GM12873 (cell line): ENCODE data around the gene ZNF304.

Source experiments
- TF ChIP-seq, protein P1 (sequence below): IDR thresholded peaks from 2 replicates; pipeline ENCODE4 v1.5.1; 2012; ENCODE audit warnings: low read depth, mild to moderate bottlenecking, moderate library complexity, low read length, control low read depth; ENCODE audit not compliant: insufficient read depth; ENCODE audit errors: missing control alignments

The ZNF304 gene

DNA sequence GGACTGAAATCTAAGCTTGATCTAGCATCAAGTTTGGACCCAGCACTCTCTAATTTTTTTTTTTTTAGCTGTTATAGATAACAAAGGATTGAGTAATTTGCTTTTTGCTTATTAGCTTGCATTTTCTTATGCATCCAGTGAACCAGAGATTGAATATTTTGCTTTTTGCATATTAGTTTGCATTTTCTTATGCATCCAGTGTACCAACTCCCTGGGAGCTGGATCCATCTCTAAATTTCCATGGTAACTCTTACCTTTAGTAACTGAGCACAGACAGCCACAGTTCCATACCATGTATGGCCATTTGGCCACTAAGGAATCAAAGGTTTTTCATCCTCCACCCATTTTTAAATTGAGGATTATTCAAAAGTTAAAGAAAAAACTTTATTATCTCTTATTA is 29.9 kb downstream of the ZNF304 start:
- TF ChIP-seq, protein P1, sequence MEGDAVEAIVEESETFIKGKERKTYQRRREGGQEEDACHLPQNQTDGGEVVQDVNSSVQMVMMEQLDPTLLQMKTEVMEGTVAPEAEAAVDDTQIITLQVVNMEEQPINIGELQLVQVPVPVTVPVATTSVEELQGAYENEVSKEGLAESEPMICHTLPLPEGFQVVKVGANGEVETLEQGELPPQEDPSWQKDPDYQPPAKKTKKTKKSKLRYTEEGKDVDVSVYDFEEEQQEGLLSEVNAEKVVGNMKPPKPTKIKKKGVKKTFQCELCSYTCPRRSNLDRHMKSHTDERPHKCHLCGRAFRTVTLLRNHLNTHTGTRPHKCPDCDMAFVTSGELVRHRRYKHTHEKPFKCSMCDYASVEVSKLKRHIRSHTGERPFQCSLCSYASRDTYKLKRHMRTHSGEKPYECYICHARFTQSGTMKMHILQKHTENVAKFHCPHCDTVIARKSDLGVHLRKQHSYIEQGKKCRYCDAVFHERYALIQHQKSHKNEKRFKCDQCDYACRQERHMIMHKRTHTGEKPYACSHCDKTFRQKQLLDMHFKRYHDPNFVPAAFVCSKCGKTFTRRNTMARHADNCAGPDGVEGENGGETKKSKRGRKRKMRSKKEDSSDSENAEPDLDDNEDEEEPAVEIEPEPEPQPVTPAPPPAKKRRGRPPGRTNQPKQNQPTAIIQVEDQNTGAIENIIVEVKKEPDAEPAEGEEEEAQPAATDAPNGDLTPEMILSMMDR = no peak

DNA sequence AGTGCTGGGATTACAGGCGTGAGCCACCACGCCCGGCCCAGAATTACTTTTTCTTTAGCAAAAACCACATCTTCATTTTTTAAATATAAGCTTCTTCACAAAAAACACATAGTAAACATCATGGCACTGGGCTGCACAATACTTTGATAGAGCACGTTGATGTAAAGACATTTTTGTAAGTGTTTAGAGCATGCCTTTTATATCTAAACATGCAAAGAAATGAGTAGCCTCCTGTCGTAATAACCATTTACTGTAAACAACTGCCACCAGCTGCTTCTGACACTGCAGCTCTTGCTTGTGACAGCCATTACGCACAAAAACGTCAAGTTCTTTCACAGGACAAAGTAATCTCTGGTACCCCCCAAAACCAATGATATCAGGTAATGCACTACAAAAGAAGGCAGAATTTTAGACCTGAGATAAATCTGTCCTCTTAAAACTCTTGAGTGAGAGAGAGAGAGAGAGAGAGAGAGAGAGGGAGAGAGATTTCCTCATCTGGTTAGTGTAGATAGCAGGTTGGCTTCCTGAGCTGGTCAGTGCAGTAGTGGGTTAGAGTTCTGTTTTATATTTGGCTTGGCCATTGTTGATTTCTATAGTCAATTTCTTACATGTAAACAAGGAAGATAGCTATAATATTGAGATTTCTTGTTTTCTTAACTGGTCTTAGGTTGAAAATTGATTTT is 31.9 kb downstream of the ZNF304 start:
- TF ChIP-seq, protein P1 = no peak

DNA sequence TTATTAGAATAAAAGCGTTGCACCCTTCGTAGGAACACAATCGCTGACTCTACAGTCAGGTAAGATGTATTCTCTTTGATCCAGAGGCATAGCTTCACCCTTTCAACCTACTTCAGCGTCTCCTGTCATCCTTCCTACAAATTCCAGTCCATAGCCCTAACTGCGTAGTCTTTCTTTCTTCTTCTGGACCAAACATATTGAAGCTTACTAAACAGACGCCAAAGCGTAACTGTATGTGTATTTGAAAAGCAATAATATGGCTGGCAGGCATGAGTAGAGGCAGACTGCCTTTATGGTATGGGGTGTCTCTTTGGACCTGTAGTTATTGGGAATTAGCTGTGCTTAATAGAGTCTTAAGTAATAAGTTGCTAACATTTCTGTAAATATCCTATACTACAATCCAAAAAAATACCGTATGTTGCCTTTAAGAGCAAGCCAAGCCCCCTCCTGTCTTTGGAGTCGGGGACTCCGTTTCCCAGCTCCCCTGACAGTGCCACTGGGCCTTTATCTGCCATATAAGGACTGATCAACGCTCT is 38.2 kb downstream of the ZNF304 start:
- TF ChIP-seq, protein P1 = no peak

DNA sequence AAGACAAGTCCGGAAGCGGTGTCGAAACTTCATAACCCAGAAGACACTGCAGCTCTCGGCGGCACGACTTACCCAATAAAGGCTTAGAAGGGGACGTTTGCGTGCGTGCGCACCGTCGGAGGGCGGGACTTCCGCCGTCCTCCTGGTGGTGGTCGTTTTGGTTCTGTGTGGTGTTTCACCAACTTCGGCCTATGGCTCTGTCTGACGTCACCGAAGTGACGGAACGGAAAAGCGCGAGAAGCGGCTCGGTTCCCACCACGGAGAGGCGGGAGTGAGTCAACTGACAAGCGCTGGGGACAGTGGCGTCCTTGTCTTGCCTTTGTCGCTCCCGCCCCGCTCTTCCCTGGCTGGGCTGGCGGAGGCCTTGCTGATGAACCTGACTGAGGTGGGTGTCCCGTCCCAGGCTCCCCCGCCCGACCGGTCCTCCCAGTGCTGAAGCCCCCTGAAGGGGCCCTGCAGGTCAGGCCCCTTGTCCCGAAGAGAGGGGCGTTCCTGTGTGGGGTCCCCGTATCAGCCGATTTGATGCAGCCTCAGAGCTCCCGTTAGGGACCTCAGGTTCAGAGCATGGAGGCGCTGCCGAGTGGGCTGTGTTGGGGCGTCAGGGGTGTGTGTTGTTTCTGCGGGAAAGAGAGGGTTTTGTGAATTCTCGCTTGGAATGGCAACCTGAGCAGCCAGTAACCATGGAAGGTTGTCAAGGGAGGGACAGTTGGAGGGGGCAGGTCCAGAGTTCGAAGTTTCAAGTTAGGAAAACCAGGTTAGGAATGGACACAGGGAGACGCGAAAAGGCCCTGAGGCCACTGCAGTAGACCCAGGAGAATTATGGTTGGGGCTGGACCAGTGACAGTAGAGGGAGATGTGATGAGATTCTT is 38.9 kb downstream of the ZNF304 start, which contains the start of gene ZNF548:
Gene ZNF548, plus strand, starts transcription at position 125 of the 869 bp plus-strand sequence. Its CDS starts 246 bp downstream, at position 371.
- TF ChIP-seq, protein P1 = peak; percentile 33

DNA sequence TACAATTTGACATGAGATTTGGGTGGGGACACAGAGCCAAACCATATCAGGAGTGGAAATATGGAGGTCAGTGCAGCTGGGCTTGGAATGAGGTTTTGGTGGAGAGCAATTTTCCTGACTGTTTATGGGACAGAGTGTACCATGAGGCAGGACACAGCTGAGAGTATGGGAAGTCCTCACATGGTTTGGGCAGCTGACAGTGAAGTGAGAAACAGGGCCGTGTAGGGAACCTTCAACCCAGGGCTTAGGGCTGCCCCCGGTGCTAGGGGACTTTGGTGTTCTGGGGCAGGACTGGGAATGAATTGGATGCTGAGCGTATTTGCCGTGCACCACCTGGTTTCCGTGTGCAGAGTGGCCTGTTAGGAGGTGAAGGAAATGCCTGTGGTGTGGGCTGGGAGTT is 44.6 kb downstream of the ZNF304 start:
- TF ChIP-seq, protein P1 = no peak

DNA sequence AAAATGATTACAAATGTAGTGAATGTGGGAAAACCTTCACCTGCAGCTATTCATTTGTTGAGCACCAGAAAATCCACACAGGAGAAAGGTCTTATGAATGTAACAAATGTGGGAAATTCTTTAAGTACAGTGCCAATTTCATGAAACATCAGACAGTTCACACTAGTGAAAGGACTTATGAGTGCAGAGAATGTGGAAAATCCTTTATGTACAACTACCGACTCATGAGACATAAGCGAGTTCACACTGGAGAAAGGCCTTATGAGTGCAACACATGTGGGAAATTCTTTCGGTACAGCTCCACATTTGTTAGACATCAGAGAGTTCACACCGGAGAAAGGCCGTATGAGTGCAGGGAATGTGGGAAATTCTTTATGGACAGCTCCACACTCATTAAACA is 47.8 kb downstream of the ZNF304 start:
- TF ChIP-seq, protein P1 = no peak
